Endothelial cell of umbilical vein (primary cell): ENCODE results near the gene COG2. TPM values are rescaled to one million over a fixed set of nuclear protein-coding genes. Genes with fewer than 3 reads are reported as not detected.

ENCODE experiments used
- BruUV-seq: library from RNA; stranded (reverse); fragments of 400-500 nt; replicated peaks from 2 replicates; lab custom pipeline; 2021; lab: Mats Ljungman, UMichigan
- CTCF ChIA-PET: fragments of 300-600, 350-600 bp; sonication (Branson Sonifier 250); formaldehyde crosslinking; loops from one replicate; lab custom pipeline; 2021; ENCODE audit warnings: antibody characterized with exemption, inconsistent platforms; lab: Charles Lee
- POLR2A ChIA-PET: fragments of 300-600, 350-600 bp; sonication (Branson Sonifier 250); formaldehyde crosslinking; loops from one replicate; lab custom pipeline; 2021; ENCODE audit warnings: antibody characterized with exemption, inconsistent platforms; lab: Charles Lee
- DNase-seq: peaks from one replicate; pipeline ENCODE4 v3.0.0-alpha.2; 2011; ENCODE audit warnings: low read depth, low spot score
- FAIRE-seq: peaks from 2 replicates; lab custom pipeline; 2011; peaks lifted over from hg19 to GRCh38; lab: Jason Lieb, UNC
- H2AFZ ChIP-seq: 2 replicates; pipeline ENCODE4 v1.6.0; 2012; ENCODE audit warnings: low read depth, low read length, control low read depth, inconsistent platforms
- H3K27ac ChIP-seq: 2 replicates; pipeline ENCODE4 v1.5.1; 2011; ENCODE audit warnings: low read depth, mild to moderate bottlenecking, control low read depth, low read length, moderate library complexity; ENCODE audit not compliant: insufficient read depth
- H3K27me3 ChIP-seq, 2 experiments: 2 replicates each; pipeline versions ENCODE4 v1.6.0 to v1.6.1; 2011; ENCODE audit warnings: low read length in 2 of 2, mixed read lengths in 1 of 2; ENCODE audit not compliant: control insufficient read depth in 2 of 2, insufficient read depth in 2 of 2
- H3K36me3 ChIP-seq, 2 experiments: 2 replicates in 1 of 2; 3 replicates in 1 of 2; pipeline ENCODE4 v1.5.1; 2011; ENCODE audit warnings: low read length in 2 of 2, mild to moderate bottlenecking in 1 of 2, moderate library complexity in 1 of 2; ENCODE audit not compliant: control insufficient read depth in 2 of 2, insufficient read depth in 2 of 2; ENCODE audit errors: extremely low read depth in 1 of 2
- H3K4me1 ChIP-seq: 3 replicates; pipeline ENCODE4 v1.5.1; 2011; ENCODE audit warnings: mild to moderate bottlenecking, low read length; ENCODE audit not compliant: control insufficient read depth, insufficient read depth; ENCODE audit errors: extremely low read depth
- H3K4me2 ChIP-seq: 2 replicates; pipeline ENCODE4 v1.6.1; 2011; ENCODE audit warnings: low read length, control low read depth, mixed read lengths; ENCODE audit not compliant: insufficient read depth
- H3K4me3 ChIP-seq, 3 experiments: fragments of 200-600 bp in 1 of 3; sonication (generic), shearing (Covaris generic) in 1 of 3; replicated peaks in 1 of 3; 2 replicates each; pipeline ENCODE4 v1.5.1; 2011 to 2016; ENCODE audit warnings: control low read depth in 3 of 3, low read length in 3 of 3, mild to moderate bottlenecking in 2 of 3, inconsistent platforms in 1 of 3, low read depth in 1 of 3, moderate library complexity in 1 of 3; ENCODE audit not compliant: insufficient read depth in 1 of 3
- H3K79me2 ChIP-seq: 2 replicates; pipeline ENCODE4 v1.6.0; 2012; ENCODE audit warnings: low read length, inconsistent platforms; ENCODE audit not compliant: control insufficient read depth, insufficient read depth
- H3K9ac ChIP-seq: replicated peaks from 2 replicates; pipeline ENCODE3; 2011; ENCODE audit warnings: low read length, control low read depth; ENCODE audit not compliant: insufficient read depth; ENCODE audit errors: extremely low read depth
- H3K9me1 ChIP-seq: replicated peaks from 3 replicates; pipeline ENCODE4 v1.6.0; 2011; ENCODE audit warnings: mild to moderate bottlenecking, low read length; ENCODE audit not compliant: control insufficient read depth, insufficient read depth; ENCODE audit errors: extremely low read depth
- H3K9me3 ChIP-seq: replicated peaks from 2 replicates; pipeline ENCODE4 v1.5.1; 2012; ENCODE audit warnings: low read length, inconsistent platforms; ENCODE audit not compliant: control insufficient read depth, insufficient read depth
- H4K20me1 ChIP-seq: replicated peaks from 2 replicates; pipeline ENCODE3; 2011; ENCODE audit warnings: mild to moderate bottlenecking, low read length; ENCODE audit not compliant: control insufficient read depth, insufficient read depth; ENCODE audit errors: extremely low read depth
- CTCF ChIP-seq, 2 donors: IDR thresholded peaks; 1 replicate in 1 of 2; 2 replicates in 1 of 2; pipeline ENCODE4 v1.5.1; 2011; ENCODE audit warnings: low read length in 2 of 2, mild to moderate bottlenecking in 2 of 2, moderate library complexity in 2 of 2, control low read depth in 1 of 2, inconsistent platforms in 1 of 2, low read depth in 1 of 2; ENCODE audit not compliant: insufficient read depth in 1 of 2; ENCODE audit errors: extremely low read depth in 1 of 2
- EZH2 ChIP-seq: IDR thresholded peaks from 2 replicates; pipeline ENCODE4 v1.6.1; 2012; ENCODE audit warnings: borderline replicate concordance, low read depth, mild to moderate bottlenecking, moderate library complexity, low read length, inconsistent platforms; ENCODE audit not compliant: severe bottlenecking
- FOS ChIP-seq: IDR thresholded peaks from 2 replicates; pipeline ENCODE4 v1.6.1; 2011; ENCODE audit warnings: mild to moderate bottlenecking, low read length, moderate library complexity, borderline replicate concordance; ENCODE audit not compliant: insufficient read depth
- GATA2 ChIP-seq: IDR thresholded peaks from 2 replicates; pipeline ENCODE4 v1.7.0; 2011; ENCODE audit warnings: low read depth, mild to moderate bottlenecking, moderate library complexity, mixed read lengths, low read length; ENCODE audit not compliant: insufficient read length, insufficient read depth
- JUN ChIP-seq: IDR thresholded peaks from 2 replicates; pipeline ENCODE4 v1.6.1; 2011; ENCODE audit warnings: borderline replicate concordance, low read depth; ENCODE audit not compliant: insufficient read length, insufficient read depth
- MAX ChIP-seq: IDR thresholded peaks from 2 replicates; pipeline ENCODE4 v1.6.1; 2011; ENCODE audit not compliant: insufficient read depth, insufficient read length
- MYC ChIP-seq: IDR thresholded peaks from one replicate; pipeline ENCODE4 v1.6.1; 2011; ENCODE audit warnings: mild to moderate bottlenecking, low read depth, low read length
- POLR2A ChIP-seq: IDR thresholded peaks from 2 replicates; pipeline ENCODE4 v1.6.1; 2012; ENCODE audit warnings: low read depth, mild to moderate bottlenecking, control low read depth, low read length
- POLR2AphosphoS5 ChIP-seq: IDR thresholded peaks from 2 replicates; pipeline ENCODE4 v1.6.1; 2012; ENCODE audit warnings: low read depth, mild to moderate bottlenecking, control low read depth, low read length, moderate library complexity; ENCODE audit not compliant: insufficient read depth
- dilution Hi-C: fragments of 300-500 bp; cut with MboI; formaldehyde crosslinking; loops from one replicate; pipeline ENCODE4 v1.15.0; 2019; ENCODE audit warnings: low sequenced_read_pairs; ENCODE audit not compliant: extremely low pct_ligation_motif_present
- intact Hi-C: fragments of 100-400 bp; cut with micrococcal nuclease; formaldehyde crosslinking; loops from one replicate; pipeline ENCODE4 v1.10.0; 2022
- polyA plus RNA-seq, 4 experiments: library from polyadenylated mRNA; depleted of rRNA in 3 of 4; stranded (reverse) in 3 of 4; unstranded in 1 of 4; fragments of >200 nt; gene quantifications; 2 replicates each; pipeline versions ENCODE4 v1.2.1 to v1.2.3, GENCODE V29; 2011 to 2012; ENCODE audit warnings: missing spikeins in 1 of 4
- total RNA-seq: library from RNA; stranded (reverse); gene quantifications from 2 replicates; pipeline ENCODE4 v1.2.3, GENCODE V29; 2021

Gene COG2
- total and polyA plus RNA-seq, 2 donors (not counting 3 experiments of a cell fraction or from before 2014, with no cell fraction given) = 7.6 to 24.2 TPM

DNA sequence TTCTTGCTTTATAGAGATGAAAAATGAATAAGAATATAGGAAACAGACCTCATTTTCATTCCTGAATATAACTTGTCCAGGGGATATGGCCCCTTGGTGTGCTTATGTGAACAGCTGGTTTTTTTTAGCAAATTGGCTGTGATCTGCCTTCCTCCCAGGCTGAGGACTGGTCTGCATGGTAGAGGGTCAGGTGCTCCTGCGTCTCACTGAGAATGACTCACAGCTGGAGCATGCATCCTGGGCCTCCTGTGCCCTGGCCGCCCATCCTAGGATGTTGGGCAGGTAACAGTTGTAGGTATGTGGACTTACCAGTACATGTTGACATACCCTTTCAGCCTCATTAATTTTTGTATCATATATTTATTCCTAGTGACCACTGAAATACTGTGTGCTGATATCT, 41.9 kb downstream of the COG2 start:
- Histone ChIP-seq H3K9me1 (no peaks in the 10 kb centered on the region), H3K79me2 (no peaks in the 10 kb centered on the region), H4K20me1 (no peaks in the 10 kb centered on the region), H3K9me3 (no peaks in the 10 kb centered on the region), H3K9ac (no peak overlapping the region), H2AFZ (no peak overlapping the region), H3K4me2 (no peak overlapping the region), H3K36me3 (peaks cover 3 to 13% of the 10 kb centered on the region in 2 experiments), H3K27me3 (no peaks in the 10 kb centered on the region), H3K4me3 (no peak overlapping the region), H3K27ac (no peak overlapping the region), H3K4me1 (peaks cover 4% of the 10 kb centered on the region)
- ChIA-PET POLR2A (no interaction called here), CTCF (no interaction called here)
- DNase-seq (no peak), FAIRE-seq (no peak)
- intact Hi-C loops = no loop called here
- no peak for TF ChIP-seq FOS
- no peak for TF ChIP-seq POLR2AphosphoS5
- no peak for TF ChIP-seq JUN
- no peak for TF ChIP-seq GATA2
- no peak for TF ChIP-seq MAX
- no peak for TF ChIP-seq CTCF (IDR thresholded peaks at IDR 0.05; ENCODE audit: extremely low read depth in 1 of 2, insufficient read depth in 1 of 2, low read depth in 1 of 2, low read length in 2 of 2)
- TF ChIP-seq MYC = no peak
- TF ChIP-seq POLR2A = no peak
- no peak for TF ChIP-seq EZH2
- dilution Hi-C loops = no loop called here
- no TSS peak for BruUV-seq
